ENCODE results near the gene AKAP9.
"Not testable (repeated sequence)": the region's sequence is repeated elsewhere in the genome, so short reads cannot be mapped to it uniquely, and the experiment has no call there.

The AKAP9 gene

GRCh38 chr7:92141161-92141560, 200.5 kb downstream of the AKAP9 start:
- DNase-seq: no peak

- DNase-seq: not testable (repeated sequence)
Observed at GRCh38 chr7:92142791-92143190, 202.1 kb downstream of the AKAP9 start.

GRCh38 chr7:92143192-92143880, 202.7 kb downstream of the AKAP9 start:
- DNase-seq: not testable (repeated sequence)

- DNase-seq: no peak
Observed at GRCh38 chr7:92149736-92150239, 209.1 kb downstream of the AKAP9 start.

- DNase-seq: no peak
Observed at GRCh38 chr7:92150450-92151017, 209.9 kb downstream of the AKAP9 start.

GRCh38 chr7:92155108-92155739, 214.6 kb downstream of the AKAP9 start:
- no peak for DNase-seq

GRCh38 chr7:92156990-92157389, 216.3 kb downstream of the AKAP9 start:
- DNase-seq: no peak

- DNase-seq: peak; percentile 97
Observed at GRCh38 chr7:92158660-92159575, 218.3 kb downstream of the AKAP9 start.
